Fibroblast of skin of back (primary cell): ENCODE results near the gene YIPF6. TPM values are rescaled to one million over a fixed set of nuclear protein-coding genes. Genes with fewer than 3 reads are reported as not detected.
"Not testable (repeated sequence)": the region's sequence is repeated elsewhere in the genome, so short reads cannot be mapped to it uniquely, and the experiment has no call there.

ENCODE experiments used
- DNase-seq: peaks from one replicate; pipeline ENCODE4 v3.0.0-alpha.2; 2013
- polyA plus RNA-seq, 2 experiments: library from polyadenylated mRNA; unstranded; fragments of 120-200 nt; gene quantifications; one replicate each; pipeline ENCODE4 v1.2.1, GENCODE V29; 2013; ENCODE audit not compliant: insufficient read length in 2 of 2

Gene YIPF6
- 22.3 TPM for polyA plus RNA-seq (2013, experiment 1 of 2; ENCODE audit: insufficient read length)
- polyA plus RNA-seq (2013, experiment 2 of 2; ENCODE audit: insufficient read length), result 33.0 TPM

GRCh38 chrX:68498508-68499379 lies at the start of gene YIPF6:
Gene YIPF6, plus strand, starts transcription at chrX:68499051. Its CDS starts 16 bp downstream, at chrX:68499067.
- peak; percentile 75 for DNase-seq

- DNase-seq, result no peak
These were observed 47.1 kb upstream of the YIPF6 start for GRCh38 chrX:68451720-68452119.

- DNase-seq, result no peak
These were observed 44.2 kb upstream of the YIPF6 start for GRCh38 chrX:68454476-68455150.

- no peak for DNase-seq
These were observed 43.7 kb upstream of the YIPF6 start for GRCh38 chrX:68455151-68455510.

GRCh38 chrX:68461093-68461492 lies 37.8 kb upstream of the YIPF6 start:
- DNase-seq, result no peak

GRCh38 chrX:68461576-68461975 lies 37.3 kb upstream of the YIPF6 start:
- no peak for DNase-seq

GRCh38 chrX:68462197-68462596 lies 36.7 kb upstream of the YIPF6 start:
- peak; percentile 9 for DNase-seq

GRCh38 chrX:68462653-68463052 lies 36.2 kb upstream of the YIPF6 start:
- peak; percentile 47 for DNase-seq

GRCh38 chrX:68463880-68464279 lies 35.0 kb upstream of the YIPF6 start:
- no peak for DNase-seq

GRCh38 chrX:68464796-68465195 lies 34.1 kb upstream of the YIPF6 start:
- DNase-seq, result no peak

GRCh38 chrX:68480969-68481368 lies 17.9 kb upstream of the YIPF6 start:
- no peak for DNase-seq

- DNase-seq, result not testable (repeated sequence)
These were observed 12.7 kb upstream of the YIPF6 start for GRCh38 chrX:68486198-68486597.

GRCh38 chrX:68487254-68487653 lies 11.6 kb upstream of the YIPF6 start:
- no peak for DNase-seq

GRCh38 chrX:68487924-68488323 lies 10.9 kb upstream of the YIPF6 start:
- no peak for DNase-seq

- no peak for DNase-seq
These were observed 10.2 kb upstream of the YIPF6 start for GRCh38 chrX:68488657-68489056.

- peak; percentile 27 for DNase-seq
These were observed 8.2 kb upstream of the YIPF6 start for GRCh38 chrX:68490644-68491043.

- no peak for DNase-seq
These were observed 6.3 kb upstream of the YIPF6 start for GRCh38 chrX:68492583-68492982.

- not testable (repeated sequence) for DNase-seq
These were observed 5.1 kb upstream of the YIPF6 start for GRCh38 chrX:68493776-68494175.

- DNase-seq, result peak; percentile 52
These were observed 775 bp upstream of the YIPF6 start for GRCh38 chrX:68498044-68498507.

GRCh38 chrX:68499543-68500504 lies 973 bp downstream of the YIPF6 start:
- DNase-seq, result no peak

GRCh38 chrX:68503836-68504636 lies 5.2 kb downstream of the YIPF6 start:
- peak; percentile 2 for DNase-seq

GRCh38 chrX:68506649-68507048 lies 7.8 kb downstream of the YIPF6 start:
- no peak for DNase-seq
